Astrocyte of the spinal cord (primary cell): ENCODE measurements around the gene CTIF.

Experiments used
- DNase-seq: peaks from one replicate; pipeline ENCODE4 v3.0.0; 2011; ENCODE audit warnings: low read depth, low spot score
- H3K4me3 ChIP-seq: 2 replicates; pipeline ENCODE4 v1.5.1; 2011; ENCODE audit warnings: low read depth, mild to moderate bottlenecking, low read length, moderate library complexity
- in situ Hi-C: cut with HindIII; loops from 2 replicates; pipeline ENCODE4 v1.10.0; 2017; ENCODE audit warnings: low sequenced_read_pairs
- TF ChIP-seq, protein P1 (sequence below): IDR thresholded peaks from 2 replicates; pipeline ENCODE4 v1.5.1; 2012; ENCODE audit warnings: low read depth, mild to moderate bottlenecking, low read length, inconsistent platforms

Gene CTIF

DNA sequence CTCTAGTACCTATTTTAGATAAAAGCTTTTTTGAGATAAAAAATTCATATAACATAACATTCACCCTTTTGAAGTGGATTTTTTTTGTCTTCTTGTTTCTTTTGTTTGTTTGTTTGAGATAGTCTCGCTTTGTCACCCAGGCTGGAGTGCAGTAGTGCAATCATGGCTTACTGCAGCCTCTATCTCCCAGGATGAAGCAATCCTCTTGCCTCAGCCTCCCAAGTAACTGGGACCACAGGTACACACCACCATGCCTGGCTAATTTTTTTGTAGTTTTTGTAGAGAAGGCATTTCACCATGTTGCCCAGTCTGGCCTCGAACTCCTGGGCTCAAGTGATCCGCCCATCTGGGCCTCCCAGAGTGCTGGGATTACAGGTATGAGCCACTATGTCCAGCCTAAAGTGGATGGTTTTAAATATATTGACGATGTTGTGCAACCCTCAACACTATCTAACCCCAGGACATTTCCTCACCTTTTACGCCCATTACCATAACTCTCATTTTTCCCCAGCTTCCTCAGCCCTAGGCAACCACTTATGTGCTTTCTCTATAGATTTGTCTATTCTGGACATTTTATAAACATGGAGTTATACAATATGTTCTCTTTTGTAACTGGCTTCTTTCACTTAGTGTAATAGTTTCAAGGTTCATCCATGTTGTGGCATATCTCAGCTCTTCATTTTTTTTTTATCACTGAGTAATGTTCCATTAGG lies 38.8 kb downstream of the CTIF start:
- in situ Hi-C loops = no loop called here
- TF ChIP-seq, protein P1, sequence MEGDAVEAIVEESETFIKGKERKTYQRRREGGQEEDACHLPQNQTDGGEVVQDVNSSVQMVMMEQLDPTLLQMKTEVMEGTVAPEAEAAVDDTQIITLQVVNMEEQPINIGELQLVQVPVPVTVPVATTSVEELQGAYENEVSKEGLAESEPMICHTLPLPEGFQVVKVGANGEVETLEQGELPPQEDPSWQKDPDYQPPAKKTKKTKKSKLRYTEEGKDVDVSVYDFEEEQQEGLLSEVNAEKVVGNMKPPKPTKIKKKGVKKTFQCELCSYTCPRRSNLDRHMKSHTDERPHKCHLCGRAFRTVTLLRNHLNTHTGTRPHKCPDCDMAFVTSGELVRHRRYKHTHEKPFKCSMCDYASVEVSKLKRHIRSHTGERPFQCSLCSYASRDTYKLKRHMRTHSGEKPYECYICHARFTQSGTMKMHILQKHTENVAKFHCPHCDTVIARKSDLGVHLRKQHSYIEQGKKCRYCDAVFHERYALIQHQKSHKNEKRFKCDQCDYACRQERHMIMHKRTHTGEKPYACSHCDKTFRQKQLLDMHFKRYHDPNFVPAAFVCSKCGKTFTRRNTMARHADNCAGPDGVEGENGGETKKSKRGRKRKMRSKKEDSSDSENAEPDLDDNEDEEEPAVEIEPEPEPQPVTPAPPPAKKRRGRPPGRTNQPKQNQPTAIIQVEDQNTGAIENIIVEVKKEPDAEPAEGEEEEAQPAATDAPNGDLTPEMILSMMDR = no peak
- no peak overlapping the region for H3K4me3 ChIP-seq
- DNase-seq = no peak

DNA sequence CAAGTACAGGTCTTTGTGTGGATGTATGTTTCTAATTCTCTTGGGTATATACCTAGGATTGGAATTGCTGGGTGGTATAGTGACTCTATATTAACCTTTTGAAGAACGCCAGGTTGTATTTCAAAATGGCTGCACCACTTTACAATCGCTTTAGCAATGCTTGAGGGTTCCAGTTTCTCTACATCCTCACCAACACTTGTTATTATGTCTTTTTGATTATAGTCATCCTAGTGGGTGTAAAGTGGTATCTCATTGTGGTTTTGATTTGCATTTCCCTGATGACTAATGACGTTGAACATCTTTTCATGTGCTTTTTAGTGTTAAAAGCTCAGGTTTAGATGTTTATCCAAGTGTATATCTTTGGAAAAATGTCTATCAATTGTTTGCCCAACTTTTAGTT lies 39.5 kb downstream of the CTIF start:
- in situ Hi-C loops = no loop called here
- DNase-seq = no peak
- TF ChIP-seq, protein P1 = no peak
- H3K4me3 ChIP-seq = no peak overlapping the region

DNA sequence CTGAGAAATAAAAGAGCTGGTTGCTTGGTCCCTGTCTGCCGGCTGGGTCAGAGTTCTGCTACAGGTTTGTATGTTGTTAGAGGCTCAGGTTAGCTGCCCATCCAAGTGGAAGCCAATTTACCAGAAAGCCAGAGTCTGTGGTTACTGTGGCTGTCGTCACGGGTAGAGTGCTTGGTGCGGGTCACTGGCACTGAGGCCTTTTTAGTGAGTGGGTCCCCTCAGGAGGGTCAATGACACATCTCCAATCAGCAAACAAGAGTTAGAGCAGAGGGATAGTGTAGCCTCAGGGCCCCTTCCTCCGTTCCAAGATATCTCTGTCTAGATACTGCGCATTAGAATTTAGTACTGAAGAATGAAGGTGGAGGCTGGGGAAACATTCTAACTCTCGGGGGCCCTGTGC lies 41.2 kb downstream of the CTIF start:
- DNase-seq = no peak
- in situ Hi-C loops = no loop called here

DNA sequence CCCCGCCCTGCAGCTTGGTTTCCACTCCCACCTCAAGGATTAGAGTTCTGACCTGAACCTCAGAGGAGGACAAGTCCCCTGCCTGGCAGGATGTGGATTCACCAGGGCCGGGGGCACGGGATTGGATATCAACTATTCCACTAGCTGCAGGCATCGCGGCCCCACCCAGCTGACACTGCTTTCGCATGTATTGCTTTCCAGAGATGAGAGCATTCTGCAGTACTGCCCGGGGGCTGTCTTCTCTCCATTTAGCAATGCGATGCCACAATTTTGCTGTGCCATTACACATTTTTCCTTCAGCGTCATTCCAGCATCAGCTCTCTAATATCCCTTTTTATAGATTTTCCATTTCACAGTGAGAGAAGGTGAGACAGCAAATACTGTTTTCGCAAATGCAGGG lies 42.0 kb downstream of the CTIF start:
- TF ChIP-seq, protein P1 = no peak
- in situ Hi-C loops = no loop called here
- DNase-seq = no peak
- no peak overlapping the region for H3K4me3 ChIP-seq

More for the DNA sequence above, 41.2 kb downstream of the CTIF start:
- H3K4me3 ChIP-seq = no peak overlapping the region
- TF ChIP-seq, protein P1 = no peak

DNA sequence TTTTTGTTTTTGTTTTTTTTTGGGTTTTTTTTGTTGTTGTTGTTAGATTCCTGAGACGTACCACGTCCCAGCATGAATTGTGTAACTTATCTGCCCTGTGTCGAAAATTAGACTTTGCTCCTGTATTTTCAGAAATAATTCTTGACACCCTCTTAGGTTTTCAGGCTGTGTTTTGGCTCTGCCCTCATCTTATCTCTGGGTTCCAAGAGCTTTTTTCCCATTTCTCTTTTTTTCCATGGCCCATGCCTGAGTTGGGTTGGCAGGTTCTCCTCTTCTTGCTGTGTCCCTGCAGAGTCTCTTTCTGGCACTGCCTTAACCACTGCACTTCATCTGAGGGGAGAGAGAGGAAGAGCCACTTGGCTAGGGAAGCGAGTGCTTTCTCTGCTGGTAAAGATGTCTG lies 42.4 kb downstream of the CTIF start:
- DNase-seq = no peak
- TF ChIP-seq, protein P1 = no peak
- H3K4me3 ChIP-seq = no peak overlapping the region
- in situ Hi-C loops = no loop called here

DNA sequence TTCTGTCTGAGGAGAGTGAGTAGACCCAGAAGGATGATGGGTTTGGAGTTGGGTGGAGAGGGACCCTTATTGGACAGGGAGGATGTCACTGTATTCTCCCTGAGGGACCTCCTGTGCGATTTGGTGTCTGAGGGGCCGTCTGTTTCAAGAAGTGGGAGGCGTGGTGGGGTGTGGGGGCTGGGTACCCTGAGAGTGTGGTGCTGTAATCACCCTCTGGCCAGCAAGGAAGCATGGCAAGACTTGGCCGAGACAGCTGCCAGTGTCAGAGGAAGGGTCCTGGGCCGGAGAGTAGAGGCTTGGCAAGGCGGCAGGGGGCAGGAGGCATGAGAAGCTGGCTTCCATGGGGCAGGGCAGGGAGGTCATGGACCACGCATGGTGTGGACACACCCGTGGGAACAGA lies 43.1 kb downstream of the CTIF start:
- no peak for DNase-seq
- TF ChIP-seq, protein P1 = no peak
- H3K4me3 ChIP-seq = no peak overlapping the region
- in situ Hi-C loops = no loop called here
